Lower leg skin (tissue), 3 donors: ENCODE data around the gene COMMD1.

Source experiments
- POLR2A ChIP-seq, 2 donors: fragments of 450-650 bp; IDR thresholded peaks; one replicate each; pipeline ENCODE4 v1.6.1; 2016 to 2017; ENCODE audit warnings: antibody characterized with exemption in 2 of 2, mild to moderate bottlenecking in 1 of 2, moderate library complexity in 1 of 2
- TF ChIP-seq, protein P1 (sequence below), 3 donors: fragments of 450-650 bp; IDR thresholded peaks; one replicate each; pipeline ENCODE4 v1.5.1; 2016; ENCODE audit warnings: antibody characterized with exemption in 3 of 3, mild to moderate bottlenecking in 3 of 3, moderate library complexity in 2 of 3

DNA sequence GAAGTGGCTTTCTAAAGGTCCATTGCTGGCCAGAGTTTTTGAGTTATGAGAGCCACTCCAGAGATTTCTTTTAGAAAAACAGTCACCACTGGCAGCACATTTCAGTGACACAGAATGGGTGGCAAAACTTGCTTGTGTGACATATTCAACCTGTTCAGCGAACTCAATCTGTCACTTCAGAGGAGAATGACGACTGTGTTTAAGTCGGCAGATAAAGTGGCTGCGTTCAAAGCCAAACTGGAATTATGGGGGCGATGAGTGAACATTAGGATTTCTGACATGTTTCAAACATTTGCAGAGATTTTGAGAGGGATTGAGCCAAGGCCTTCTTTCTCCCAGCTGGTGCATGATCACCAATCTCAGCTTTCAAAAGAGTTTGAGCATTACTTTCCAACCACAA is 150.9 kb downstream of the COMMD1 start:
- TF ChIP-seq, protein P1, sequence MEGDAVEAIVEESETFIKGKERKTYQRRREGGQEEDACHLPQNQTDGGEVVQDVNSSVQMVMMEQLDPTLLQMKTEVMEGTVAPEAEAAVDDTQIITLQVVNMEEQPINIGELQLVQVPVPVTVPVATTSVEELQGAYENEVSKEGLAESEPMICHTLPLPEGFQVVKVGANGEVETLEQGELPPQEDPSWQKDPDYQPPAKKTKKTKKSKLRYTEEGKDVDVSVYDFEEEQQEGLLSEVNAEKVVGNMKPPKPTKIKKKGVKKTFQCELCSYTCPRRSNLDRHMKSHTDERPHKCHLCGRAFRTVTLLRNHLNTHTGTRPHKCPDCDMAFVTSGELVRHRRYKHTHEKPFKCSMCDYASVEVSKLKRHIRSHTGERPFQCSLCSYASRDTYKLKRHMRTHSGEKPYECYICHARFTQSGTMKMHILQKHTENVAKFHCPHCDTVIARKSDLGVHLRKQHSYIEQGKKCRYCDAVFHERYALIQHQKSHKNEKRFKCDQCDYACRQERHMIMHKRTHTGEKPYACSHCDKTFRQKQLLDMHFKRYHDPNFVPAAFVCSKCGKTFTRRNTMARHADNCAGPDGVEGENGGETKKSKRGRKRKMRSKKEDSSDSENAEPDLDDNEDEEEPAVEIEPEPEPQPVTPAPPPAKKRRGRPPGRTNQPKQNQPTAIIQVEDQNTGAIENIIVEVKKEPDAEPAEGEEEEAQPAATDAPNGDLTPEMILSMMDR (IDR thresholded peaks at IDR 0.05) = no peak
- TF ChIP-seq POLR2A (IDR thresholded peaks at IDR 0.05) = no peak
